Measurements from ENCODE around the gene RPN1. TPM values are rescaled to one million over a fixed set of nuclear protein-coding genes. Genes with fewer than 3 reads are reported as not detected.

The RPN1 gene
- total and polyA plus RNA-seq, 2 of the 13 experiments (the other 11 are each of a cell fraction or from before 2014, with no cell fraction given), result 290 to 342 TPM

DNA sequence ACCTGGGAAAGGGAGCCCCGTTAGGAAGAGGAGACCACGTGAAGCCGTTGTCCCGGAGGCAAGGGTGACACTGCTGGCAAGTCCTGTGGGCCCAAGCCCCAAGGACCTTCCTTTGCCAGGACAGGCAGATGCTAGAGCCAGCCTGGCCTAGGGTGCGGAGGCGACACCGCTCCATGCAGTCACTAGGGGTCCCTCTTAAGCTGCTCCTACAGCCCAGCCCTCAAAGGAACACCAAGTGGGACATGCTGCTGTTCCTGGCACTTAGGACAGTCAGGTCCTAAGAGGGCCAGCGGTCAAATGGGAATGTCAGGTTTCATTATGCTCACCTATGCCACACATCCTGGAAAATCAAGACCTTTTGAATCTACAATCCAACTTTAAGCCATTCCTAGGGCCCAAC lies 59.7 kb downstream of the RPN1 start (continued):
- no peak for TF ChIP-seq PAWR (CRISPR knock-in tag; IDR thresholded peaks at IDR 0.05; ENCODE audit: borderline replicate concordance)
- no peak for TF ChIP-seq EHMT2 (IDR thresholded peaks at IDR 0.05; ENCODE audit: borderline replicate concordance, low read depth, low read length)
- no peak for TF ChIP-seq MAFK (conservative IDR thresholded peaks at IDR 0.05 in 1 of 2, IDR thresholded peaks at IDR 0.05 in 1 of 2; ENCODE audit: low read length in 2 of 2)
- 0 out of 2 replicates have a peak, but pooled peaks have one; percentile 47 for TF ChIP-seq ESRRA (CRISPR knock-in tag; IDR thresholded peaks at IDR 0.05; ENCODE audit: low read depth)
- TF ChIP-seq MIXL1 (CRISPR knock-in tag; IDR thresholded peaks at IDR 0.05), result peak; percentile 69
- TF ChIP-seq SMARCE1 (IDR thresholded peaks at IDR 0.05; ENCODE audit: borderline replicate concordance), result no peak
- TF ChIP-seq ZNF605 (CRISPR knock-in tag; IDR thresholded peaks at IDR 0.05), result 0 out of 2 replicates have a peak, but pooled peaks have one; percentile 37
- 0 out of 2 replicates have a peak, but pooled peaks have one; percentile 62 for TF ChIP-seq AHR (CRISPR knock-in tag; IDR thresholded peaks at IDR 0.05)
- no peak for TF ChIP-seq MED13 (CRISPR knock-in tag; IDR thresholded peaks at IDR 0.05)
- no peak for TF ChIP-seq SNAPC4 (CRISPR knock-in tag; IDR thresholded peaks at IDR 0.05)
- TF ChIP-seq EEA1 (CRISPR knock-in tag; IDR thresholded peaks at IDR 0.05; ENCODE audit: borderline replicate concordance), result no peak
- TF ChIP-seq, protein P1, sequence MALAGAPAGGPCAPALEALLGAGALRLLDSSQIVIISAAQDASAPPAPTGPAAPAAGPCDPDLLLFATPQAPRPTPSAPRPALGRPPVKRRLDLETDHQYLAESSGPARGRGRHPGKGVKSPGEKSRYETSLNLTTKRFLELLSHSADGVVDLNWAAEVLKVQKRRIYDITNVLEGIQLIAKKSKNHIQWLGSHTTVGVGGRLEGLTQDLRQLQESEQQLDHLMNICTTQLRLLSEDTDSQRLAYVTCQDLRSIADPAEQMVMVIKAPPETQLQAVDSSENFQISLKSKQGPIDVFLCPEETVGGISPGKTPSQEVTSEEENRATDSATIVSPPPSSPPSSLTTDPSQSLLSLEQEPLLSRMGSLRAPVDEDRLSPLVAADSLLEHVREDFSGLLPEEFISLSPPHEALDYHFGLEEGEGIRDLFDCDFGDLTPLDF (CRISPR knock-in tag; IDR thresholded peaks at IDR 0.05), result no peak
- TF ChIP-seq DR1 (CRISPR knock-in tag; IDR thresholded peaks at IDR 0.05), result no peak
- TF ChIP-seq GPN1 (CRISPR knock-in tag; IDR thresholded peaks at IDR 0.05; ENCODE audit: borderline replicate concordance), result no peak
- TF ChIP-seq, protein P2, sequence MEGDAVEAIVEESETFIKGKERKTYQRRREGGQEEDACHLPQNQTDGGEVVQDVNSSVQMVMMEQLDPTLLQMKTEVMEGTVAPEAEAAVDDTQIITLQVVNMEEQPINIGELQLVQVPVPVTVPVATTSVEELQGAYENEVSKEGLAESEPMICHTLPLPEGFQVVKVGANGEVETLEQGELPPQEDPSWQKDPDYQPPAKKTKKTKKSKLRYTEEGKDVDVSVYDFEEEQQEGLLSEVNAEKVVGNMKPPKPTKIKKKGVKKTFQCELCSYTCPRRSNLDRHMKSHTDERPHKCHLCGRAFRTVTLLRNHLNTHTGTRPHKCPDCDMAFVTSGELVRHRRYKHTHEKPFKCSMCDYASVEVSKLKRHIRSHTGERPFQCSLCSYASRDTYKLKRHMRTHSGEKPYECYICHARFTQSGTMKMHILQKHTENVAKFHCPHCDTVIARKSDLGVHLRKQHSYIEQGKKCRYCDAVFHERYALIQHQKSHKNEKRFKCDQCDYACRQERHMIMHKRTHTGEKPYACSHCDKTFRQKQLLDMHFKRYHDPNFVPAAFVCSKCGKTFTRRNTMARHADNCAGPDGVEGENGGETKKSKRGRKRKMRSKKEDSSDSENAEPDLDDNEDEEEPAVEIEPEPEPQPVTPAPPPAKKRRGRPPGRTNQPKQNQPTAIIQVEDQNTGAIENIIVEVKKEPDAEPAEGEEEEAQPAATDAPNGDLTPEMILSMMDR (CRISPR knock-in tag; IDR thresholded peaks at IDR 0.05), result peak; percentile 97
- no peak for TF ChIP-seq RERE (CRISPR knock-in tag; IDR thresholded peaks at IDR 0.05; ENCODE audit: low read depth)
- TF ChIP-seq ZNF737 (CRISPR knock-in tag; IDR thresholded peaks at IDR 0.05; ENCODE audit: borderline replicate concordance), result no peak

All from HepG2 (cell line).